Sigmoid colon (tissue), 7 donors: ENCODE results near the gene PPFIBP2. TPM values are rescaled to one million over a fixed set of nuclear protein-coding genes. Genes with fewer than 3 reads are reported as not detected.

Source experiments
- DNase-seq: peaks from one replicate; pipeline ENCODE4 v3.0.0-alpha.2; 2019
- H3K27ac ChIP-seq, 4 donors: fragments of 200-600 bp; sonication (generic); one replicate each; pipeline ENCODE4 v1.5.1; 2016 to 2019; ENCODE audit warnings: mild to moderate bottlenecking in 1 of 4
- H3K27me3 ChIP-seq, 3 donors: fragments of 200-600 bp; sonication (generic); one replicate each; pipeline ENCODE4 v1.5.1; 2019; ENCODE audit warnings: mild to moderate bottlenecking in 1 of 3
- H3K36me3 ChIP-seq, 4 donors: fragments of 200-600 bp; sonication (generic); one replicate each; pipeline ENCODE4 v1.5.1; 2016 to 2019
- H3K4me1 ChIP-seq, 4 donors: fragments of 200-600 bp; sonication (generic); one replicate each; pipeline ENCODE4 v1.5.1; 2017 to 2019
- H3K4me3 ChIP-seq, 4 donors: fragments of 200-600 bp; sonication (generic); one replicate each; pipeline ENCODE4 v1.5.1; 2017 to 2019; ENCODE audit warnings: mild to moderate bottlenecking in 2 of 4, moderate library complexity in 1 of 4
- H3K9me3 ChIP-seq, 4 donors: fragments of 200-600 bp in 3 of 4; sonication (generic) in 3 of 4; one replicate each; pipeline versions ENCODE4 v1.5.1 to v1.6.1; 2013 to 2019
- CTCF ChIP-seq, 4 experiments: fragments of 450-650 bp in 3 of 4; fragments of 200-600 bp in 1 of 4; IDR thresholded peaks; one replicate each; pipeline ENCODE4 v1.5.1; 2016 to 2019; ENCODE audit warnings: antibody characterized with exemption in 4 of 4, mild to moderate bottlenecking in 3 of 4, moderate library complexity in 2 of 4
- EP300 ChIP-seq, 4 donors: sonication (generic); formaldehyde crosslinking; IDR thresholded peaks; one replicate each; pipeline ENCODE4 v1.6.1; 2017; ENCODE audit warnings: antibody characterized with exemption in 4 of 4
- POLR2A ChIP-seq, 2 donors: fragments of 450-650 bp; IDR thresholded peaks; one replicate each; pipeline ENCODE4 v1.6.1; 2016; ENCODE audit warnings: antibody characterized with exemption in 2 of 2, mild to moderate bottlenecking in 2 of 2, moderate library complexity in 2 of 2
- POLR2AphosphoS5 ChIP-seq, 4 donors: sonication (generic); formaldehyde crosslinking; IDR thresholded peaks; one replicate each; pipeline ENCODE4 v1.6.1; 2017; ENCODE audit warnings: antibody characterized with exemption in 4 of 4
- WGBS, 2 donors: extraction: QIAGEN DNeasy Blood & Tissue Kit; methylation state at CpG; one replicate each; pipeline ENCODE4 v1.1.7; 2013; 5-methylcytosine and 5-hydroxymethylcytosine counted together
- intact Hi-C: fragments of 100-400 bp; cut with DNase I; formaldehyde crosslinking; loops from one replicate; pipeline ENCODE4 v1.15.1; 2023
- polyA plus RNA-seq, 3 donors: library from polyadenylated mRNA; stranded (reverse); fragments of 200-250 nt; gene quantifications; one replicate each; pipeline ENCODE4 v1.2.3, GENCODE V29; 2013
- total RNA-seq, 4 donors: library from RNA; depleted of rRNA; stranded (reverse); fragments of >200 nt; gene quantifications; one replicate each; pipeline ENCODE4 v1.1.0, GENCODE V29; 2016
- donor health status: healthy with polysubstance abuse.
- donor health status: Bipolar disorder and iron deficiency.
- donor health status: healthy.

The PPFIBP2 gene
- total and polyA plus RNA-seq, 7 donors = 4.1 to 33.5 (median 11.6) TPM

- WGBS, 2 donors = 91 to 92% methylated on average over 3 of the region's 3 CpGs
- no peak for TF ChIP-seq POLR2A (IDR thresholded peaks at IDR 0.05)
- no peak for TF ChIP-seq EP300 (IDR thresholded peaks at IDR 0.05)
- TF ChIP-seq POLR2AphosphoS5 (IDR thresholded peaks at IDR 0.05) = no peak
- TF ChIP-seq CTCF (IDR thresholded peaks at IDR 0.05) = no peak
- intact Hi-C loops = no loop called here
- DNase-seq = no peak
- Histone ChIP-seq H3K36me3 (no peaks in the 10 kb centered on the region), H3K4me1 (no peaks in the 10 kb centered on the region), H3K27me3 (no peaks in the 10 kb centered on the region), H3K4me3 (no peak overlapping the region), H3K9me3 (no peaks in the 10 kb centered on the region), H3K27ac (no peak overlapping the region)
Observed at GRCh38 chr11:7500251-7500650, 13.5 kb upstream of the PPFIBP2 start.

GRCh38 chr11:7501251-7501650 is 12.5 kb upstream of the PPFIBP2 start:
- no peak for DNase-seq
- Histone ChIP-seq H3K27me3 (no peaks in the 10 kb centered on the region), H3K4me1 (no peaks in the 10 kb centered on the region), H3K4me3 (no peak overlapping the region), H3K9me3 (no peaks in the 10 kb centered on the region), H3K27ac (no peak overlapping the region), H3K36me3 (no peaks in the 10 kb centered on the region)
- intact Hi-C loops = no loop called here
- WGBS, 2 donors = 91 to 92% methylated on average over 3 of the region's 3 CpGs
- TF ChIP-seq EP300 (IDR thresholded peaks at IDR 0.05) (no peak), POLR2A (IDR thresholded peaks at IDR 0.05) (no peak), POLR2AphosphoS5 (IDR thresholded peaks at IDR 0.05) (no peak), CTCF (IDR thresholded peaks at IDR 0.05) (no peak)

GRCh38 chr11:7501894-7502293 is 11.9 kb upstream of the PPFIBP2 start:
- no peak for TF ChIP-seq POLR2AphosphoS5 (IDR thresholded peaks at IDR 0.05)
- no peak for TF ChIP-seq EP300 (IDR thresholded peaks at IDR 0.05)
- Histone ChIP-seq H3K4me1 (no peaks in the 10 kb centered on the region), H3K27me3 (no peaks in the 10 kb centered on the region), H3K4me3 (no peak overlapping the region), H3K36me3 (no peaks in the 10 kb centered on the region), H3K9me3 (no peaks in the 10 kb centered on the region), H3K27ac (no peak overlapping the region)
- intact Hi-C loops = no loop called here
- WGBS, 2 donors = 86 to 89% methylated on average over 4 of the region's 4 CpGs
- DNase-seq = no peak

GRCh38 chr11:7506243-7506642 is 7.6 kb upstream of the PPFIBP2 start:
- WGBS, 2 donors = 88 to 94% methylated on average over 3 of the region's 3 CpGs
- Histone ChIP-seq H3K36me3 (no peaks in the 10 kb centered on the region), H3K4me1 (peaks cover 0 to 3% (median 0%) of the 10 kb centered on the region in 4 donors), H3K27me3 (no peaks in the 10 kb centered on the region), H3K9me3 (no peaks in the 10 kb centered on the region), H3K27ac (no peak overlapping the region), H3K4me3 (no peak overlapping the region)
- TF ChIP-seq POLR2AphosphoS5 (IDR thresholded peaks at IDR 0.05) (no peak), POLR2A (IDR thresholded peaks at IDR 0.05) (no peak), CTCF (IDR thresholded peaks at IDR 0.05) (no peak), EP300 (IDR thresholded peaks at IDR 0.05) (no peak)
- DNase-seq = no peak
- intact Hi-C loops = no loop called here

GRCh38 chr11:7508087-7508486 is 5.7 kb upstream of the PPFIBP2 start:
- H3K27ac ChIP-seq = no peak overlapping the region
- no peak overlapping the region for H3K4me3 ChIP-seq
- no peaks in the 10 kb centered on the region for H3K9me3 ChIP-seq
- TF ChIP-seq POLR2AphosphoS5 (IDR thresholded peaks at IDR 0.05) = no peak
- no peak for TF ChIP-seq EP300 (IDR thresholded peaks at IDR 0.05)
- TF ChIP-seq CTCF (IDR thresholded peaks at IDR 0.05) = no peak
- TF ChIP-seq POLR2A (IDR thresholded peaks at IDR 0.05) = no peak
- no peaks in the 10 kb centered on the region for H3K27me3 ChIP-seq
- 33 to 76% methylated on average over 3 of the region's 3 CpGs for WGBS, 2 donors
- H3K4me1 ChIP-seq = peaks cover 0 to 19% (median 13%) of the 10 kb centered on the region in 4 donors
- no peaks in the 10 kb centered on the region for H3K36me3 ChIP-seq
- no peak for DNase-seq
- intact Hi-C loops = no loop called here
